GM19372 (cell line): ENCODE results near the gene ONECUT3.
"Not testable (repeated sequence)": the region's sequence is repeated elsewhere in the genome, so short reads cannot be mapped to it uniquely, and the experiment has no call there.

Experiments used
- ATAC-seq: cut with Tn5 transposase; IDR thresholded peaks from one replicate; pipeline ENCODE4 v1.9.1; 2021; ENCODE audit warnings: mild to moderate bottlenecking, low read depth, moderate library complexity; ENCODE audit not compliant: unreplicated experiment

The ONECUT3 gene

DNA sequence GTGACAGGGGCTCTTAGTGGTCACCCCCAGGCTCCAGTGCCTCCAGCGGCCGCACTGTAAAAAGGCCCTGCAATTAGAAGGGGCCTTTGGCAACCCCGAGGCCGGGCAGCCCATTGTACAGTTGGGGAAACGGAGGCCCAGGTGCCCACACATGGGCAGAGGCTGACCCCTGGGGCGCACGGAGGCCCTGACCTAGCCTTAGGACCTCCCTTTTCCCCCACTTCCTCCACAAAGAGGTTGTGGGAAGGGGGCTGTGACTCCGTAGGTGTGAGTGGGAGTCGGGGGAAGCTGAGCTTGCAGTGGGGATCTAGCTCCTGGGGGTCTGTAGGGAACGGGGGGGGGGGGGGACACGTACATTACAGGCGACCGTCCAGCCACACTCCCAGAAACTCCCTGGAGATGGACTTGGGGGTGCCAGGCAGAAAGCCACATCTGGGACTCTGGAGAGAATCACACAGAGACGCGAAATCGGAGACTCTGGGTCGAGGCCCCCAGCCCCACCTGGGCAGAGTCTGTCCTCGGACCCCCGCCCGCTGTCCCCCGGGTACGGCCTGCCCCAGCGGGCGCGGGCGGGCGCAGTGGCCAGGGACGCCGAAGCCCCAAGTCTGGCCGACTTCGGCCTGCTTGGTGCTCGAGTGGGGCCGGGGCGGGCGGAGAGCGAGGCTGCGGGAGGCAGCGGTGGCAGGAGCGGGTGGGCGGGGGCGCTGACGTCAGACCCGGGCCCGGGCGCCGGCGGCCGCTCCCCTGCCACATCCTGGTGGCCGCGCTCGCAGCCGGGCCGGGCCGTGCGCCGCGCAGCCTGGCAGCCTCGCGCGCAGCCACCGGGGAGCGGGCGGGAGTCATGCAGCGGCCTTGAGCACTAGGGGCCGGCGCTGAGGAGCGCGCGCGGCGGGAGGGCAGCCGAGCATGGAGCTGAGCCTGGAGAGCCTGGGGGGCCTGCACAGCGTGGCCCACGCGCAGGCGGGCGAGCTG, at the start of gene ONECUT3:
Gene ONECUT3 (plus strand): TSS at position 750 of the 972 bp plus-strand sequence. CDS start 157 bp downstream, at position 907.
- no peak for ATAC-seq

DNA sequence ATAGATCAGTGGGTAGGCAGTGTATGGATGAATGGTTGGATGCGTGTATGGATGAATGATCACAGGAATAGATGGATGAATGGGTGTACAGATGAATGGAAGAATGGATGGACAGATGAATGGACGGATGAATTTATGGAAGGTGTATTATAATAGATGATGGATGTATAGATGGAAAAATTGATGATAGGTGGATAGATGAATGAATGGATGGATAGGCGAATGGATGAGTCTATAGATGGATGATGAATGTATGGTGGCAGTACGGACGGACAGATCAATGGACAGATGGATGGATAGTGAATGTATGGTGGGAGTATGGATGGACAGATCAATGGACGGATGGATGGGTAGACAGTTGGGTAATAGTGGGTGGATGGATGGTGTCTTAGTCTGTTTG, 49.0 kb upstream of the ONECUT3 start:
- ATAC-seq = no peak

- no peak for ATAC-seq
These were observed 47.9 kb upstream of the ONECUT3 start for GRCh38 chr19:1705367-1705766.

- ATAC-seq = not testable (repeated sequence)
These were observed 46.7 kb upstream of the ONECUT3 start for GRCh38 chr19:1706646-1707045.

GRCh38 chr19:1707240-1707639, 46.1 kb upstream of the ONECUT3 start:
- no peak for ATAC-seq

GRCh38 chr19:1713170-1713569, 40.1 kb upstream of the ONECUT3 start:
- ATAC-seq = no peak

DNA sequence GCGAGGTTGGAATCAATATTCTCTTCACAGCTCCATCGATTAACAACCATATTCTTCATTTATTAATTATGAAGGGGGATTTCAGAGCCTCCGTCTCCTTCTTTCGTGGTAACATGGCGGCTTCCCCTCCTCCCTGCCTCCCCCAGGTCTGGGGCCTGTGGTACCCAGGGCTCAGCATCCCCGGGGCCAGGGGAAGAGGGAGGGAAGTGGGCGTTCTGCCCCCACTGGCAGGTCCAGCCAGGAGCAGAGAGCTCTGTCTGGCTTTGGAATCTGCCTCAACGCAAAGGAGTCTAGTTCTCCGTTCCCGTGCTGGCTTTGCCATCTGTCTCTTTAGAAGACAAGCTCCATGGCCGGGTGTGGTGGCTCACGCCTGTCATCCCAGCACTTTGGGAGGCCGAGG, 37.8 kb upstream of the ONECUT3 start:
- no peak for ATAC-seq

DNA sequence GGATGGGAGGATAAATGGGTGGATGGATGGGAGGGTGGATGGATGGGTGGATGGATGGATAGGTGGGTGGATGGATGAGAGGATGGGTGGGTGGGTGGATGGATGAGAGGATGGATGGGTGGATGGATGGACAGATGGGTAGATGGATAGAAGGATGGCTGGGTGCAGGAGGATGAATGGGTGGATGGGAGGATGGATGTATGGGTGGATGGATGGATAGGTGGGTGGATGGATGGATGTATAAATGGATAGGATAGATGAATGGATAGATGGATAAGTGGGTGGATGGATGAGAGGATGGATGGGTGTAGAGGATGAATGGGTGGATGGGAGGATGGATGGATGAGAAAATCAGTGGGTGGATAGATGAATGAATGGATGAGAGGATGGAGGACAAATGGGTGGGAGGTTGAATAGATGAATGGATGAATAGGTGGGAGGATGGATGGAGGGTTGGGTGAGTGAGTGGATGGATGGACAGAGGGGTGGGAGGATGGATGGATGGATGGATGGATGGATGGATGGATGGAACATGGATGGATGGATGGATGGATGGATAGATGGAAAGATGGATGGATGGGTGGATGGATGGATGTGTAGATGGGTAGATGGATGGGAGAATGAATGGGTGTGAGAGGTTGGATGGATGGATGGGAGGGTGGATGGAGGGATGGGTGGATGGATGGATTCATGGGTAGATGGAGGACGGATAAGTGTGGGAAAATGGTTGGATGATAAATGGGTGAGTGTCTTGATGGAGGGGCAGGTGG, 35.9 kb upstream of the ONECUT3 start:
- no peak for ATAC-seq

DNA sequence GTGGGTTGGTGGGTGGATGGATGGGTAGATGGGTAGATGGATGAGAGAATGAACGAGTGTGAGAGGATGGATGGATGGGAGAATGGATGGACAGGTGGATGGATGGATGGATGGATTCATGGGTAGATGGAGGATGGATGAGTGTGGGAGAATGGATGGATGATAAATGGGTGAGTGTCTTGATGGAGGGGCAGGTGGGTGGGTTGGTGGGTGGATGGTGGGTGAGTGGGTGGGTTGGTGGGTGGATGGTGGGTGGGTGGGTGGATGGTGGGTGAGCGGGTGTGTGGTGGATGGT, 35.4 kb upstream of the ONECUT3 start:
- ATAC-seq = no peak

DNA sequence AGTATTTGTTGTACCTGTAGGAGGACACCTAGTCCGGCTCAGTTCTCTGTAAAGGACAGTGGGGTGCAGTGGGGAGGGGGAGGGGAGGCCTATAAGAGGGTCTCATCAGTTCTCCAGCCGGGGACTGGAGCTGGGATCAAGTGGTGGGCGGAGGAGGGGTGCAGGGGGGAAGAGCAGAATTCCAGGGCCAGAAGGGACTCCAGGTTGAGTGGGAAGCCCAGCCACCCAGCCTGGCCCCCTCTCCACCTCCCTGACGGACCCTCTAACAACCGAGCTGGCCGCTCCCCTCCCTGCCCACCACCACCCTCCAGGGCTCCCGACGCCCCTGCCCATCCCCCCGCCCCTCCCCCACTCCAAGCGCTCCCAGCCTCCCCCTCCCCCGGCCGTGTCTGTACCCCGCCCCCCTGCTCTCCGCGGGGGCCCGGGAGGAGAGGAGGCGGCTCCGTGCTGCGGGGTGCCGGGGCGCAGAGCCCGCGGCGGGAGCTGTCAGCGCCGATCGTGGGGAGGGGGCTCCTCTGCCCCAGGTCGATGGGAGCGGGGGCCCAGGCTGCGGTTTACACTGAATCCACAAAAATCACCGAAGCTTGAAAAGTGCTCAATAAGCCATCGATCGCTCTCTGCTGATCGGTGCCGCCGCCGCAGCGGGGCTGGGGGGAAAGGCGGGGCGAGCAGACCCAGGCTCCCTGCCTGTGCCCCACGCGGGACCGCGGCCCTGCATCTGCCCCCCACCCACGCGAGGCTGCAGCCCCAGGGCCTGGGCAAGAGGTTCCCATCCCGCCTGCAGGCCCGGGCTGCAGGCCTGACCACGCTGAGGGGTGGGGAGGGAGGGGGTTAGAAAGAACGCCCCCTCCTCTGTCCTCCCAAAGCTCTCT, 34.6 kb upstream of the ONECUT3 start:
- ATAC-seq = no peak

- no peak for ATAC-seq
These were observed 33.8 kb upstream of the ONECUT3 start for GRCh38 chr19:1719519-1719918.

DNA sequence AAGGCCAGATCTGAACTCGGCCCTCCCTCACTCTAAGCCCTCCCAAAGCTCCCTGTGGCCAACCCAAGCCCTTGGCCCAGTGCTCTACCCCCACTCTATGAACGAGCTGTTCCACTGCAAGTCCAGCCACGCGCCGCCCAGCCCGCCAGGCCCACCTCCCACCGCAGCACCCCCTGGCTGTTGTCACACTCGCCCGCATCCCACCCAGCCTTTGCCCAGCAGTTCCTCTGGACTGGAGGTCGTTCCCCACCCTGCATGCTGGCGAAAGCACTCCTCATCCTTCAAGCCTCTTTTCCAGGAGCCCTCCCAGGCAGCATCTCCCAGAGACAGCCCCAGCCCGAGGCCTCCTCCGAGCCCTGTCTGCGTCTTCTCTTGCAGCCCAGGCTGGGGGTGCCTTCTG, 33.1 kb upstream of the ONECUT3 start:
- ATAC-seq = no peak

GRCh38 chr19:1725100-1726064, 27.9 kb upstream of the ONECUT3 start:
- ATAC-seq = no peak

- ATAC-seq = no peak
These were observed 24.3 kb upstream of the ONECUT3 start for GRCh38 chr19:1728816-1729567.

DNA sequence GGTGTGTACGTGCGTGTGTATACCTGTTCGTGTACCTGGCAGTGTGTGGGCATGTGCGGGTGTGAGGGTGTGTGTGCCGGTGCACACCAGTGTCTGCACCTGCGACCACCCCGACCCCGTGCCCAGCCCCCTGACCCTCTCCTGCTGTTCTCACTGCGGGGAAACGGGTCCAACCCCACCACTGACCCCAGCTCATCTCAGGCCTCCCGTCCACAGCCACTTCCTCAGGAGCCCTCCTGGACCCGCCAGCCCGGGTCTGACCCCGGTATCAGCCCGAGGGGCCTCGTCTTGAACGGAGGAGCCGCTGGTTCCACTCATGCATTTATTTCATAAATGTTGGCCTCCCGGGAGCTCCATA, 23.8 kb upstream of the ONECUT3 start:
- no peak for ATAC-seq

- ATAC-seq = no peak
These were observed 23.1 kb upstream of the ONECUT3 start for GRCh38 chr19:1730157-1730556.

- ATAC-seq = no peak
These were observed 18.9 kb upstream of the ONECUT3 start for GRCh38 chr19:1734321-1734966.

DNA sequence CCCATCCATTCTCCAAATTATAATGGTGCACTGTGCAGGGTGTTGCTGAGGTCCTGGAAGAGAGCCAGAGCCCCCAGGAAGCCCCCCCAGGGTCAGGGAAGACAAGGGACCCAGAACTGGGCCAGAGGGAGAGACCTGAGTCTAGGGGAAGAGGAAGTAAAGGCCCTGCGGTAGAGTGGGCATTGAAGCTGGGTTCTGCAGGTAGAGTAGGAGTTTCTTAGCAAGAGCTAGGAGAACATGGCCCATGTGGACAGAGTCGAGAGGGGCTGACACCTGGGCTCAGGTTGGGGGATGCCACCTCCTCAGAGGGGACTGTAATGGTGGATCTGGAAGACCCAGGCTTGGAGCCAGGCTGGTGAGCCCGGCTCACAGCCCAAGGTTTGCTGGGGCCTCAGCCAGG, 17.0 kb upstream of the ONECUT3 start:
- ATAC-seq = no peak

DNA sequence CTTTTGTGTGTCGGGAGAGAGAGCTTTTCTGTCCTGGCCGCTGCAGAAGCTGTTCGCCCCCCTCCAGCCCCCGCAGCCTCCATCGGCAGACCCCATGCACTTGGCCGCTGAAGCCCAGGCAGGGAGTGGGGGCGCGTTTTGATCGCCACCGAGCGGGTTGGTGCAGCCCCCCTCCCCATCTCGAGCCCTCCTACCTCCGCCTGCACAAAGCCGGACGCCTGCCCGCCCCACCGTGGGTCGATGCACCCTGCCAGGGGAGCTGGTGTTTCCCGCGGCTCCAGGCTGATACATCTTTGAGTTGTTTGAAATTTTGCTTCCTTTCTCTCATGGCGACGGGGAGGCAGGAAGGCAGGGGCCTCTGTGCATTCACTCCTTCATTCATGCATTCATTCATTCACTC, 16.4 kb upstream of the ONECUT3 start:
- no peak for ATAC-seq
